Forelimb muscle (tissue), 1 donor: ENCODE data around the gene ALB. TPM values are rescaled to one million over a fixed set of nuclear protein-coding genes. Genes with fewer than 3 reads are reported as not detected.

Source experiments
- DNase-seq: peaks from one replicate; pipeline ENCODE4 v3.0.0-alpha.2; 2013; ENCODE audit warnings: low read depth
- polyA plus RNA-seq: library from polyadenylated mRNA; unstranded; fragments of 120-200 nt; gene quantifications from one replicate; pipeline ENCODE4 v1.2.1, GENCODE V29; 2013; ENCODE audit not compliant: insufficient read length

Gene ALB
- polyA plus RNA-seq, 1 donor, result 0.96 TPM

DNA sequence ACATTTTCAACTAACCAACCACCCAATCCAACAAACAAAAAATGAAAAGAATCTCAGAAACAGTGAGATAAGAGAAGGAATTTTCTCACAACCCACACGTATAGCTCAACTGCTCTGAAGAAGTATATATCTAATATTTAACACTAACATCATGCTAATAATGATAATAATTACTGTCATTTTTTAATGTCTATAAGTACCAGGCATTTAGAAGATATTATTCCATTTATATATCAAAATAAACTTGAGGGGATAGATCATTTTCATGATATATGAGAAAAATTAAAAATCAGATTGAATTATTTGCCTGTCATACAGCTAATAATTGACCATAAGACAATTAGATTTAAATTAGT lies 27.7 kb downstream of the ALB start:
- no peak for DNase-seq

GRCh38 chr4:73432169-73433000 lies 28.3 kb downstream of the ALB start:
- DNase-seq, result no peak

GRCh38 chr4:73433140-73433539 lies 29.1 kb downstream of the ALB start:
- DNase-seq, result no peak

- no peak for DNase-seq
These were observed 30.2 kb downstream of the ALB start for GRCh38 chr4:73434311-73434710.

- no peak for DNase-seq
These were observed 31.9 kb downstream of the ALB start, which contains the start of gene AFP for GRCh38 chr4:73435984-73436383. TSS of gene AFP (plus strand) at chr4:73436221. CDS start at chr4:73436263, 42 bp downstream.

GRCh38 chr4:73436674-73437557 lies 32.8 kb downstream of the ALB start:
- no peak for DNase-seq

DNA sequence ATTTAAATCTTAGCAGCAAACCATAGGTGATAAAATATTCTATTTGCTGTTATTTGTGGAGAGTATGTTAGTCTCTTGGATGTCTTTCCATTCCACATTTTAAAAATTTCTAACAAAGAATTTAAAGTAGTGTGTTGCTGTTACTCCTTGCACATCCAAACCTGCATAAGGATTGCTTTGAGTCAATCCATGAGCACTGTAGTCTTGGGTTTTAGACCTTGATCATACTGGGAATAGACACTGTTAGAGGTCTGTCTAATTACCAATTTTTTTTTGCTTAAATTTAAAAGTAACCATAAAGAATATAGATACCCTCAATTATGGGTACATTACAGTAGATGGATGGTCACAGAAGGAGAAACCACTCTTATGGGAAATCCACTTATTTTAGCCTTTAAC lies 33.5 kb downstream of the ALB start:
- no peak for DNase-seq

DNA sequence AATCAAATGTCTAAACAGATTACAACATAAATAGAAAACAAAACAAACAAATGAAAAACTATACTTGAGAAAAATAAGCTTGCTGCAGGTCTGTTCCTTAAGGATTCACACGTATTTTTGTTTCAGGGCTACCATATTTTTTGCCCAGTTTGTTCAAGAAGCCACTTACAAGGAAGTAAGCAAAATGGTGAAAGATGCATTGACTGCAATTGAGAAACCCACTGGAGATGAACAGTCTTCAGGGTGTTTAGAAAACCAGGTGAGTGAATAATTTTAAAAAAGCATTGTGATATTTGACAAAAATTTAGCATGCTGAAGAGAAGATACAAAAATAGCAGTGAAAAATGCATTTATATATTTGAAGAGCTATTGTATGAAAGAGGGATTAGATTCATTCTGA lies 34.0 kb downstream of the ALB start:
- no peak for DNase-seq

GRCh38 chr4:73438582-73439215 lies 34.6 kb downstream of the ALB start:
- DNase-seq, result no peak

DNA sequence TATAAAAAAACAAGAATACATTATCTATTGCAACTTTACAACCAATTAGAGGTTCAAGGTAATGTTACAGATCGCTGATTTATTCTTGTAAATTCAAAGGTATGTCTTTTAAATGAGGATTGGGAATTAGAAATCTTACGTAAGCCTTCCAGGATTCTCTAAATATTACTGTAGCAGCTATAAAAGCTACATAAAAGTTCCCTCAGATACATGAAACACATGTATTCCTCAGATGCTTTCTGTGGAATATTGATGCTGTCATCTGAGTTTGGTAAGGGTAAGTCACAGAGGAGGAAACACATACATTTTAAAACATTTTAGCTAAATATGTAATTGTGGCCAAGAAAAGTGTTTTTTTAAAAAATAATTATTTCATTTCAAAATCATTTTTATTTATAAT lies 35.4 kb downstream of the ALB start:
- no peak for DNase-seq

GRCh38 chr4:73439991-73440390 lies 35.9 kb downstream of the ALB start:
- no peak for DNase-seq

GRCh38 chr4:73440653-73441052 lies 36.6 kb downstream of the ALB start:
- no peak for DNase-seq

GRCh38 chr4:73442275-73442674 lies 38.2 kb downstream of the ALB start:
- DNase-seq, result no peak

DNA sequence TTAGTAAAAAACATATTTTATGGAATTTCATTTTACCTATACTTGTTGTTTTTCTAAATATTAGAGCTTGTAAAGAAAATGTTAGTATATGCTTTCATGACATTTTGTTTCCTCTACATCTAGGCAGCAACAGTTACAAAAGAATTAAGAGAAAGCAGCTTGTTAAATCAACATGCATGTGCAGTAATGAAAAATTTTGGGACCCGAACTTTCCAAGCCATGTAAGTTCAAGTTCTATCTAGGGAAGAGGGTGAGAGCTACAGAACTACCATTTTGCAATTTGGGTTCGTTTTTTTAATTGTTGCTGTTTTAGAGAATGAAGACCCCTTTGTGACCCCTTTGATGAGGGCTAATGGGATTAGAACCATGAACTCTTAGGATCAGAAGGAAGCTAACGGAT lies 39.1 kb downstream of the ALB start:
- DNase-seq, result no peak

DNA sequence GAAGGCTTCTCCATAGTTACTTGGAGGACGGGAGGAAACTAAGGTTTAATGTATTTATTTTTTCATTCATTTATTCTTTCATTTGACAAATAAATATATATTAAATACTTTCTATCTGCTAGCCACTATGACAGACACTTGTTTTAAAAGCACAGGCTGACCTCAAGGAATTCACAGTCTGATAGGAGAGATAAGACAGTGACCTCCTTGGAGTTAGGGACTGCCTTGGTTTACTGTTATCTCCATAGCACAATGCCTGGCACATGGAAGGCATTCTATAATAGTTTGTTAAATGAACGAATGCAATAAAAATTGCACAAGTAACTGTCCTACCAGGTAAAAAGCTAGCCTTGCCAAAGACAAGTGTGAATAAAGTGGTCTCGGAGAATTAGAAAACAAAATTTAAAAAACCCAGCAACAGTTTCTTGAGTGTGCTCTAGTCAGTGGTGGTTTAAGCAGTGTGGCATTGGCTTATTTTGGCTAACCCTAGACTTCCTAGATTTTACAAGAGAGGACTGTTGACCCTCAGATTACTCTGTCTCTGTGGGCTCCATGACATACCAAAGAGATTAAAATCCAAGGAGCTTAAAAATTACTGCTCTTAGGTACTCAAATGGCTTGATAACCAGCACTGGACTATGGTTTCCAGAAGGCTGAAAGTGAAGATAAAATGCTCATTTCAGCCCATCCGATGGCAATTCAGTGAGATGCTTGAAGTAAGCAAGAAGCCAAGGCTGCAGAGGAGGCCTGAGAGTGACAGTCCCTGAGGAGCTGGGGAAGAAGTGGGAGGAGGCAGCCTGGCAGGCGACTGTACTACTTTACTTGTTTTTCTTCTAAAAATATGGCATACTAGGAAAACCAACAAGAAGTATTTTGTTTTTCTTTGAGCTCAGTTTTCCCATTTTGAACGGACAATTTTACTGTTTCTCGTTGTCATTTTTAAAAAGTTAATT lies 41.6 kb downstream of the ALB start:
- DNase-seq, result no peak

DNA sequence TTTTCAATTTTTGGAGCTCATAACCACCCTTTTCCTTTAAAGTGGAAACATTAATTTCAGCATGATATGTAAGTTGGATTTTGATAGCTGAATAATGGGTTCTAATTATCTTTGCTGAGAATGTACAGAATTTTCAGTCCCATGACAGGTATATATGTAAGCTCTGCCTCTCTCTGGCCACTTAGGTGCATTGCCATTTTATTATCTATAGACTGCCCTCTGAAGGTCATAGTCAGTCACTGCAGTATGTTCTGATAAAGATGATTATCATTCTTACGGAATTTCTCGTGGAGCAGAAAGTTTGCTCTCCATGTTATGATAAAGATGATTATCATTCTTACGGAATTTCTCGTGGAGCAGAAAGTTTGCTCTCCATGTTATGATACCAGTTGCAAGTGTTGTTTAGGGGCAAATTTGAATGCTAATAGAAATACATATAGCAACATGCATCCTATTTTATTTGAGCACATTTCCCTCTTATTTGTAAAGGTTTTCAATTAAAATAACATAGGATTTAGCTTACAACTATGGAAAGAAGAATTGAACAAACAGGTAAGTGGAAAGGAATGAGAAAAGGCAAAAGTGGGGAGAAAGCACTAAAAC lies 42.4 kb downstream of the ALB start:
- DNase-seq, result no peak

- no peak for DNase-seq
These were observed 43.6 kb downstream of the ALB start for GRCh38 chr4:73447671-73448070.

- DNase-seq, result no peak
These were observed 44.5 kb downstream of the ALB start for GRCh38 chr4:73448448-73449203.

- DNase-seq, result no peak
These were observed 46.4 kb downstream of the ALB start for GRCh38 chr4:73450398-73451004.

- DNase-seq, result no peak
These were observed 47.3 kb downstream of the ALB start for GRCh38 chr4:73451404-73451803.
